Panc1 (cell line): Measurements from ENCODE around the gene SMTNL1. TPM values are rescaled to one million over a fixed set of nuclear protein-coding genes. Genes with fewer than 3 reads are reported as not detected.

ENCODE experiments used
- ATAC-seq: fragments of 200-7000 bp; cut with Tn5 transposase; 2 replicates; pipeline ENCODE4 v1.9.1; 2020; ENCODE audit warnings: mild to moderate bottlenecking, moderate library complexity
- BruUV-seq: library from RNA; stranded (reverse); fragments of 400-500 nt; replicated peaks from 2 replicates; lab custom pipeline; 2021; lab: Mats Ljungman, UMichigan
- CTCF ChIA-PET: fragments of 300-600 bp; sonication (Branson Sonifier 250); formaldehyde crosslinking; loops from one replicate; lab custom pipeline; 2022; ENCODE audit warnings: antibody characterized with exemption; lab: Charles Lee
- POLR2A ChIA-PET: fragments of 300-600 bp; sonication (Branson Sonifier 250); formaldehyde crosslinking; loops from one replicate; lab custom pipeline; 2022; ENCODE audit warnings: antibody characterized with exemption; lab: Charles Lee
- DNase-seq: peaks from one replicate; pipeline ENCODE4 v3.0.0-alpha.2; 2010; ENCODE audit warnings: low read depth, low spot score
- H3K27ac ChIP-seq: 2 replicates; pipeline ENCODE4 v1.5.1; 2011; ENCODE audit warnings: mild to moderate bottlenecking, low read length, inconsistent platforms
- H3K27me3 ChIP-seq: fragments of 200-500 bp; sonication (Bioruptor generic); 2 replicates; pipeline ENCODE4 v1.6.0; 2014; ENCODE audit warnings: low read length, inconsistent platforms; ENCODE audit not compliant: control insufficient read depth, insufficient read depth
- H3K36me3 ChIP-seq: fragments of 200-500 bp; sonication (Bioruptor generic); 2 replicates; pipeline ENCODE4 v1.5.1; 2014; ENCODE audit warnings: inconsistent platforms, mild to moderate bottlenecking, low read length, moderate library complexity; ENCODE audit not compliant: control insufficient read depth, insufficient read depth
- H3K4me1 ChIP-seq: 2 replicates; pipeline ENCODE4 v1.5.1; 2011; ENCODE audit warnings: inconsistent platforms, mild to moderate bottlenecking, low read length, moderate library complexity; ENCODE audit not compliant: control insufficient read depth, insufficient read depth
- H3K4me3 ChIP-seq, 2 experiments: 2 replicates each; pipeline ENCODE4 v1.5.1; 2011 to 2012; ENCODE audit warnings: low read depth in 2 of 2, low read length in 2 of 2, mild to moderate bottlenecking in 2 of 2, inconsistent platforms in 1 of 2, moderate library complexity in 1 of 2
- H3K9me3 ChIP-seq: fragments of 200-500 bp; sonication (Bioruptor generic); 2 replicates; pipeline ENCODE4 v1.5.1; 2014; ENCODE audit warnings: low read depth, mild to moderate bottlenecking, inconsistent platforms, low read length, moderate library complexity; ENCODE audit not compliant: control insufficient read depth, insufficient read depth
- CTCF ChIP-seq: fragments of 450-650 bp; IDR thresholded peaks from 2 replicates; pipeline ENCODE4 v1.5.1; 2017; ENCODE audit warnings: mild to moderate bottlenecking
- POLR2AphosphoS5 ChIP-seq: IDR thresholded peaks from 2 replicates; pipeline ENCODE4 v1.6.1; 2012; ENCODE audit warnings: mild to moderate bottlenecking, low read depth, low read length, moderate library complexity
- REST ChIP-seq, 2 experiments: IDR thresholded peaks; 2 replicates each; pipeline ENCODE4 v1.6.1; 2011 to 2012; ENCODE audit warnings: low read depth in 2 of 2, control low read depth in 1 of 2, low read length in 1 of 2, mild to moderate bottlenecking in 1 of 2, moderate library complexity in 1 of 2; ENCODE audit not compliant: insufficient read depth in 1 of 2
- SIN3A ChIP-seq: IDR thresholded peaks from 2 replicates; pipeline ENCODE4 v1.6.1; 2012; ENCODE audit warnings: low read depth, mild to moderate bottlenecking, low read length, moderate library complexity, borderline replicate concordance; ENCODE audit not compliant: insufficient read depth
- TCF7L2 ChIP-seq: IDR thresholded peaks from 2 replicates; pipeline ENCODE4 v1.6.1; 2011; ENCODE audit warnings: mild to moderate bottlenecking, low read depth, low read length, inconsistent platforms
- in situ Hi-C: cut with HindIII; loops from 2 replicates; pipeline ENCODE4 v1.10.0; 2016; ENCODE audit warnings: low sequenced_read_pairs, low pct_unique_long_range_greater_than_20kb
- intact Hi-C: fragments of 100-400 bp; cut with micrococcal nuclease; formaldehyde crosslinking; loops from one replicate; pipeline ENCODE4 v1.10.0; 2022; ENCODE audit not compliant: unreplicated experiment
- total RNA-seq: library from RNA; stranded (reverse); gene quantifications from one replicate; pipeline ENCODE4 v1.2.1, GENCODE V29; 2021; ENCODE audit not compliant: unreplicated experiment

The SMTNL1 gene
- total RNA-seq, 1 experiment from 2014 or later: not detected

GRCh38 chr11:57566005-57566904 lies 28.9 kb downstream of the SMTNL1 start:
- Histone ChIP-seq H3K27me3 (no peaks in the 10 kb centered on the region), H3K27ac (peak overlapping the region; percentile 77), H3K4me1 (peaks cover 12% of the 10 kb centered on the region), H3K9me3 (no peaks in the 10 kb centered on the region), H3K4me3 (peak overlapping the region; percentile 52 to 68), H3K36me3 (no peaks in the 10 kb centered on the region; the same call in 1 of the 2 replicates)
- intact Hi-C loops (loop anchor here (10.0 kb wide), 1 partner anchor 221 kb away; no protein-coding TSS in a partner anchor), in situ Hi-C loops (no loop called here)
- ChIA-PET CTCF (interaction anchor here (2.2 to 3.5 kb wide), 2 partner anchors 74 to 78 kb away, joined by 12 to 31 read pairs; no protein-coding TSS in a partner anchor), POLR2A (interaction anchor here (0.6 kb wide), 1 partner anchor 146 kb away, joined by 3 read pairs; the partner anchor contains the start of gene TMX2)
- TF ChIP-seq SIN3A (no peak), CTCF (no peak), REST (IDR thresholded peaks at IDR 0.05; ENCODE audit: insufficient read depth in 1 of 2, low read depth in 2 of 2, low read length in 1 of 2) (no peak), POLR2AphosphoS5 (no peak), TCF7L2 (no peak)
- BruUV-seq: no TSS peak
- no peak for DNase-seq
- ATAC-seq: peak; percentile 35; the same call in 1 of the 2 replicates

GRCh38 chr11:57566905-57567514 lies 29.6 kb downstream of the SMTNL1 start:
- ATAC-seq (peak; percentile 54), DNase-seq (no peak)
- TF ChIP-seq POLR2AphosphoS5: no peak
- no peak for TF ChIP-seq CTCF
- no peak for TF ChIP-seq REST (IDR thresholded peaks at IDR 0.05; ENCODE audit: insufficient read depth in 1 of 2, low read depth in 2 of 2, low read length in 1 of 2)
- no peak for TF ChIP-seq SIN3A
- TF ChIP-seq TCF7L2: no peak
- H3K27ac ChIP-seq: peak overlapping the region; percentile 39
- intact Hi-C loops: loop anchor here (10.0 kb wide), 1 partner anchor 222 kb away; no protein-coding TSS in a partner anchor
- no peaks in the 10 kb centered on the region for H3K9me3 ChIP-seq
- H3K4me1 ChIP-seq: peaks cover 12% of the 10 kb centered on the region
- CTCF ChIA-PET: interaction anchor here (2.2 to 3.5 kb wide), 2 partner anchors 74 to 77 kb away, joined by 12 to 31 read pairs; no protein-coding TSS in a partner anchor
- POLR2A ChIA-PET: no interaction called here
- no peaks in the 10 kb centered on the region for H3K27me3 ChIP-seq
- H3K36me3 ChIP-seq: no peaks in the 10 kb centered on the region; the same call in 1 of the 2 replicates
- H3K4me3 ChIP-seq: peak overlapping the region; percentile 68 to 82
- in situ Hi-C loops: no loop called here
- BruUV-seq: no TSS peak
